Lower leg skin (tissue), 4 donors: Measurements from ENCODE around the gene JARID2. TPM values are rescaled to one million over a fixed set of nuclear protein-coding genes. Genes with fewer than 3 reads are reported as not detected.

Experiments
- DNase-seq, 2 donors: peaks; one replicate each; pipeline ENCODE4 v3.0.0-alpha.2; 2019; ENCODE audit warnings: low spot score in 2 of 2
- H3K4me3 ChIP-seq: fragments of 200-600 bp; sonication (generic); 2 replicates; pipeline ENCODE4 v1.5.1; 2017; ENCODE audit warnings: mild to moderate bottlenecking, low read depth; ENCODE audit not compliant: poor library complexity, severe bottlenecking
- POLR2A ChIP-seq, 2 donors: fragments of 450-650 bp; IDR thresholded peaks; one replicate each; pipeline ENCODE4 v1.6.1; 2016 to 2017; ENCODE audit warnings: antibody characterized with exemption in 2 of 2, mild to moderate bottlenecking in 1 of 2, moderate library complexity in 1 of 2
- WGBS, 2 donors: methylation state at CpG; one replicate each; pipeline ENCODE4 v1.1.5; 2018; 5-methylcytosine and 5-hydroxymethylcytosine counted together
- intact Hi-C: fragments of 100-400 bp; cut with DNase I; formaldehyde crosslinking; loops from one replicate; pipeline ENCODE4 v1.15.0; 2023; ENCODE audit warnings: low total_unique reads
- total RNA-seq, 4 donors: library from RNA; depleted of rRNA; stranded (reverse); fragments of >200 nt; gene quantifications; one replicate each; pipeline ENCODE4 v1.1.0, GENCODE V29; 2016
- TF ChIP-seq, protein P1 (sequence below), 3 donors: fragments of 450-650 bp; IDR thresholded peaks; one replicate each; pipeline ENCODE4 v1.5.1; 2016; ENCODE audit warnings: antibody characterized with exemption in 3 of 3, mild to moderate bottlenecking in 3 of 3, moderate library complexity in 2 of 3

Gene JARID2
- total RNA-seq, 4 donors from 2014 or later = 17.9 to 24.2 (median 21.6) TPM

DNA sequence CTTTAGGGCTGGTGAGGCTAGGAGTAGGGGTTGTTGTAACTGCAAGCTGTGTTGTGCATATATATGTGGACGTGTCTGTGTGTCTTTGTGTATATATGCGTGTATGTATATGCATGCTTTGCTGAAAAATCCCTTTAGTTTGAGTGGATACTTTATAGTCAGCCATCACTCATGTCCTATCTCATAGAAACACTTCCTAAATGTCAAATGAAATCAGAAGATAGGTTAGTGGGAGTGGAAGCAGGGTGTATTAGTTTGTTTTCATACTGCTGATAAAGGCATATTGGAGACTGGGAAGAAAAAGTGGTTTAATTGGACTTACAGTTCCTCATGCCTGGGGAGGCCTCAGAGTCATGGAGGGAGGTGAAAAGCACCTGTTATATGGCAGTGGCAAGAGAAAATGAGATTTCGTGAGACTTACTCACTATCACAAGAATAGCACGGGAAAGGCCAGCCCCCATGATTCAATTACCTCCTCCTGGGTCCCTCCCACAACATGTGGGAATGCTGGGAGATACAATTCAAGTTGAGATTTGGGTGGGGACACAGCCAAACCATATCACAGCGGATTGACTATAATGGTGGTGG, 131.1 kb downstream of the JARID2 start:
- WGBS, 2 donors = 92 to 96% methylated on average over 5 of the region's 5 CpGs
- H3K4me3 ChIP-seq = no peak overlapping the region
- DNase-seq = no peak
- TF ChIP-seq POLR2A (IDR thresholded peaks at IDR 0.05) = no peak
- TF ChIP-seq, protein P1, sequence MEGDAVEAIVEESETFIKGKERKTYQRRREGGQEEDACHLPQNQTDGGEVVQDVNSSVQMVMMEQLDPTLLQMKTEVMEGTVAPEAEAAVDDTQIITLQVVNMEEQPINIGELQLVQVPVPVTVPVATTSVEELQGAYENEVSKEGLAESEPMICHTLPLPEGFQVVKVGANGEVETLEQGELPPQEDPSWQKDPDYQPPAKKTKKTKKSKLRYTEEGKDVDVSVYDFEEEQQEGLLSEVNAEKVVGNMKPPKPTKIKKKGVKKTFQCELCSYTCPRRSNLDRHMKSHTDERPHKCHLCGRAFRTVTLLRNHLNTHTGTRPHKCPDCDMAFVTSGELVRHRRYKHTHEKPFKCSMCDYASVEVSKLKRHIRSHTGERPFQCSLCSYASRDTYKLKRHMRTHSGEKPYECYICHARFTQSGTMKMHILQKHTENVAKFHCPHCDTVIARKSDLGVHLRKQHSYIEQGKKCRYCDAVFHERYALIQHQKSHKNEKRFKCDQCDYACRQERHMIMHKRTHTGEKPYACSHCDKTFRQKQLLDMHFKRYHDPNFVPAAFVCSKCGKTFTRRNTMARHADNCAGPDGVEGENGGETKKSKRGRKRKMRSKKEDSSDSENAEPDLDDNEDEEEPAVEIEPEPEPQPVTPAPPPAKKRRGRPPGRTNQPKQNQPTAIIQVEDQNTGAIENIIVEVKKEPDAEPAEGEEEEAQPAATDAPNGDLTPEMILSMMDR (IDR thresholded peaks at IDR 0.05) = no peak
- intact Hi-C loops = no loop called here

DNA sequence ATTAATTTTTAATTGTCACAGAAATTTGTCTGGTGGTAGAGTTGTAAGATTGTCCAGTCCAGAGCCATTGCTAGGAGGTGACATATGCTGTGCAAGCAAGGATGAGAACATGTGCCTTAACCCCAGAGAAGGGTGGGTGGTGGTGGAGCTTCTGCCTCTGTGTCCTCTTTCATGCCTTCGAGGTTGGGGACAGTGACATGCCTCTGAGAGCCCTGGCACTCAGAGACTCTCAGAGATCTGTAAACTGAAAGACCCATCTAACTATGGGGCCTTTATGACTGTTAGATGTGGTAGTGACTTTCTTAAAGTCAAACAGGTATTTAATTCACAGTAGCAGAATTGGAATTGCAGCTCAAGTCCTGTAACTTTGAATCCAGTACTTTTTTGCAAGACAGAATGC, 132.4 kb downstream of the JARID2 start:
- WGBS, 2 donors = 88 to 91% methylated on average over 1 of the region's 1 CpG

DNA sequence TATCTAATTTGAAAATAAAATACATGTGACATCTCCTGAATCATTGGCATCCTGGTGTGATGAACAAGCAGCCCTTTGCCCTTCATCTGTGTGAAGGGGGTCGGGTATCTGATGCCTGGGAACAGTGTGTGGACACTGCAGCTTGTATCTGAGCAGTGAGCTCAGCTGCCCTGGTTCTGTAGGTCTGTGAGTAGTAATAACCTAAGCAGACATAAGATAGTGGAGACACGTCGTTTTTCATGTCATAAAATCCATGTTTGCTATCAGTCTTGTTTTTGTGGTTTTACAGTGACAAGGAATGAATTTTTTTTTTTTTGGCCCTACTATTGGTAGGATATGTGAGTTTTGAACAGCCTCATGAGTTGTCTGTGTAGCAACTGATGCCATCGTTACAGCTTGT, 133.0 kb downstream of the JARID2 start:
- 83 to 87% methylated on average over 4 of the region's 4 CpGs for WGBS, 2 donors
- DNase-seq = no peak
- intact Hi-C loops = no loop called here
- H3K4me3 ChIP-seq = no peak overlapping the region
- TF ChIP-seq, protein P1 (IDR thresholded peaks at IDR 0.05) = no peak
- TF ChIP-seq POLR2A (IDR thresholded peaks at IDR 0.05) = no peak

More for the DNA sequence above, 132.4 kb downstream of the JARID2 start:
- intact Hi-C loops = no loop called here
- DNase-seq = no peak
- H3K4me3 ChIP-seq = no peak overlapping the region
- TF ChIP-seq, protein P1 (IDR thresholded peaks at IDR 0.05) = no peak
- no peak for TF ChIP-seq POLR2A (IDR thresholded peaks at IDR 0.05)

DNA sequence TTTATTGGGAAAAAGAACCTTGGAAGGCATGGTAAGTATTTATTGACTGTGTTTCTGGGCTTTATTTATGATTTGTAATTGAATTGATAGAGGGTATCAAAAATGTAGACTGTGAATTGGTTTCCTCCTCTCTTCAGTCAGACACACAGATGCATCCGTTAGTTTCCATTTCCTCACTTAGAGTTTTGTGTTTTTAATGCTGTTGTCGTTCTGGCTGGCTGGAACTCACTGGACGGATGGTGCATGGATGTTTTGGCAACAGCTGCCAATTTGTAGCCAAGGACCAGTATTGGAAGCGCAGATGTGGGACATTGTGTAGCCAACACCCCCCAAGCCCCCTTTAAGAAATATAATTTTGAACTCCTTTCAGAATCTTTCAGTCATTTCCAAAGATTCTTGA, 134.5 kb downstream of the JARID2 start:
- intact Hi-C loops = no loop called here
- TF ChIP-seq, protein P1 (IDR thresholded peaks at IDR 0.05) = no peak
- TF ChIP-seq POLR2A (IDR thresholded peaks at IDR 0.05) = no peak
- WGBS, 2 donors = 66 to 68% methylated on average over 4 of the region's 4 CpGs
- DNase-seq = no peak
- H3K4me3 ChIP-seq = no peak overlapping the region

DNA sequence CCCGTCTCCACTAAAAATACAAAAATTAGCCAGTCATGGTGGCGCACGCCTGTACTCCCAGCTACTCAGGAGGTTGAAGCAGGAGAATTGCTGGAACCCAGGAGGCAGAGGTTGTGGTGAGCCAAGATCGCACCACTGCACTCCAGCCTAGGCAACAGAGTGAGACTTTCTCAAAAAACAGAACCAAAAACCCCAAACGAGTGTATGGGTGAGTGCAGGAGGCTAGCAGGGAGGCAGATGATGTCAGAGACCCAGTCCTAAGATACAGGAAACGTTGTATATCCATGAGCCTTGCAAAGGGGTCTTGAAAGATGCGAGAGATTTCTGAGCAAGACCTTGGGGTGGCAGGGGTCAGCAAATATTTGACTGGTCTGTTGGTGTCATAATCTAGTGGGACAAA, 136.2 kb downstream of the JARID2 start:
- TF ChIP-seq, protein P1 (IDR thresholded peaks at IDR 0.05) = no peak
- TF ChIP-seq POLR2A (IDR thresholded peaks at IDR 0.05) = no peak
- WGBS, 2 donors = 79 to 87% methylated on average over 7 of the region's 7 CpGs
- no peak for DNase-seq
- intact Hi-C loops = no loop called here
- H3K4me3 ChIP-seq = no peak overlapping the region

DNA sequence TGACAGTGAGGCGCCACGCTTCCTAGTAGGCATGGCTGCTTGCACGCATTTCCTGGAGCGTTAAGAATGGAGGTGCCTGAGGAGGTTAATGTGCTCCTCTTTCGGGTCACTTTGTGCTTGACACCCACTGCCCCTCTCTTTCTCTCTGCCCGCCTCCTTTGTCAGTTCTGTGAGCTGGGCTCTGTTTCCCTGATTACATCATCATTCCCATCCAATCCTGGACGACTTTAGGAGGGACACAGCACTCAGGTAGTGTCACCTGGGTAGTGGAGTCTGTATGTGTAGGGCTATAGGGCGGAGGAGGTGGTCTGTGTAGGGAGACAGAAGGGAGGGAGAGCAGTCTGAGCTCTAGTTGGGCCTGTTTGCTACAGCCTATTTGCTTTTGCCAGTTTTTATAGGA, 136.8 kb downstream of the JARID2 start:
- intact Hi-C loops = no loop called here
- DNase-seq = no peak
- no peak overlapping the region for H3K4me3 ChIP-seq
- 90% methylated on average over 8 of the region's 8 CpGs for WGBS, 2 donors
- TF ChIP-seq, protein P1 (IDR thresholded peaks at IDR 0.05) = no peak
- no peak for TF ChIP-seq POLR2A (IDR thresholded peaks at IDR 0.05)
